Lung microvascular endothelial cell (primary cell): ENCODE results near the gene CUBN. TPM values are rescaled to one million over a fixed set of nuclear protein-coding genes. Genes with fewer than 3 reads are reported as not detected.

ENCODE experiments used
- DNase-seq, 2 donors: peaks; one replicate each; pipeline versions ENCODE4 v3.0.0 to v3.0.0-alpha.2; 2010; ENCODE audit warnings: low read depth in 2 of 2
- total RNA-seq: library from RNA; depleted of rRNA; stranded (reverse); fragments of >200 nt; gene quantifications from 2 replicates; pipeline ENCODE4 v1.2.1, GENCODE V29; 2014

The CUBN gene
- total RNA-seq, 1 donor from 2014 or later: 4.2 TPM

- DNase-seq: no peak
Observed at GRCh38 chr10:17041626-17042520, 87.7 kb downstream of the CUBN start.

DNA sequence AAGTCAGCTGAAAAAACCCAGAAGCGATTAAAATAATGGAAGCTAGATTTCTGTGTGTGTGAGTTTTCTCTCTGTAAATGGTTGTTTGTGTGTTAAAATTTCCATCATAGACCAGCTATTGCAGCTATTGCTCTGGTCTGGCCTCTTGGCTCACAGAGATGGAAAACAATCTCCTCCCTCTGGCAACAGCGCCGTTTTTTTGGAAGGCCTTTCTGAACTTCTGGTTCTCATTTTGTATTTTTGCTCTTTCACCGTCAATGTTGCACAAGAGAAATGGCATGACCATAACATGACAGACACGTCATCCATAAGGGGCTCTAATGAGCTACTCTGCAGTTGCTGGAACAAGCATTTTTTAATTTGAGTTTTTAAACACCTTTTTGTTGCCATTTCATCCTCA lies 91.0 kb downstream of the CUBN start:
- DNase-seq: peak in 1 of 2 donors; percentile 87

- DNase-seq: no peak
Observed at GRCh38 chr10:17037910-17038309, 91.7 kb downstream of the CUBN start.

- no peak for DNase-seq
Observed at GRCh38 chr10:17035446-17035845, 94.2 kb downstream of the CUBN start.

- DNase-seq: peak; percentile 31 to 58
Observed at GRCh38 chr10:17033529-17034260, 95.9 kb downstream of the CUBN start.

DNA sequence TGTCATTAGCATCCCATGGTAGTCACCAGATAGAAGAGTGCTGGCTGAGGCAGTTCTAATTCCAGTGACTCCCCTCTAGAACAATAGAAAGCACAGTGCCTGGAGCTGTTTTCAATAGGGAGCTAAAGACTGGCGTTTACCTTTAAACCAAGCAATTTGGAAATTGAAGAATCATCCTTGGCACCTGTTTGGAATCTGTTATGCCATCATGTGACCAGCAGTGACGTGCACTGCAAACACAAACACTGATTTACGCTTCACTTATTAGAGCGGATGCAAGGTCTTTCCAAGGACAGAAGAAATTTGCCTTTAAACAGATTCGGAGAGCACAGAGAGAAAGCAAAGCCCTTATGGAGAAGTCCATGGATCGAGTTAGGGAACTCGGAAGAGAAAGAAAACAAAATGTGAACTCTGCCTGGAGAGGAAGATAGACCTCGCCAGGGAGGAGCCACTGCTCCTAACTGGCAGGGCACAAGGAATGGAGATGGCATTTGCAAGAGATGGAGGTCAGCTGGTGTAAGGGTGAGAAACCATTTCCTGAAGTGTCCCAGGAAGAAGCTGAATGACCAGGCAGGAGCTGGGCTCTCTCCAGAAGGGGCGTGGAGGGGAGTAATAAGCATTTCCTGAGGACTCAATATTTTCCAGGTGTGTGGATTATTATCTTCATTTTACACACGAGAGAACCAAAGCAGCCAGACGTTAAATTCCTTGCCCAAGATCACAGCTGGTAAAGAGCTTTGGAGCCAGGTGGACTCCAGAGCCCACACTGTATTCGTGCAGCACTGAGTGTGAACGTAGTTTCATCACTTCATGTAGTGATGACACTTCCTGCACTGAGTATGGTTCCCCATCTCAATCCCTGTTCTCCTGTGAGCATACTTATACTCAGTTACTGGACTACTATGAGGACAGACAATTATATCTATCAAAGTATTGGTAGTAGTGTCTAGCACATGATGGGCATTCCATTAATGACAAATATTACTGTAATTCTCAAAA lies 97.7 kb downstream of the CUBN start:
- DNase-seq: no peak

DNA sequence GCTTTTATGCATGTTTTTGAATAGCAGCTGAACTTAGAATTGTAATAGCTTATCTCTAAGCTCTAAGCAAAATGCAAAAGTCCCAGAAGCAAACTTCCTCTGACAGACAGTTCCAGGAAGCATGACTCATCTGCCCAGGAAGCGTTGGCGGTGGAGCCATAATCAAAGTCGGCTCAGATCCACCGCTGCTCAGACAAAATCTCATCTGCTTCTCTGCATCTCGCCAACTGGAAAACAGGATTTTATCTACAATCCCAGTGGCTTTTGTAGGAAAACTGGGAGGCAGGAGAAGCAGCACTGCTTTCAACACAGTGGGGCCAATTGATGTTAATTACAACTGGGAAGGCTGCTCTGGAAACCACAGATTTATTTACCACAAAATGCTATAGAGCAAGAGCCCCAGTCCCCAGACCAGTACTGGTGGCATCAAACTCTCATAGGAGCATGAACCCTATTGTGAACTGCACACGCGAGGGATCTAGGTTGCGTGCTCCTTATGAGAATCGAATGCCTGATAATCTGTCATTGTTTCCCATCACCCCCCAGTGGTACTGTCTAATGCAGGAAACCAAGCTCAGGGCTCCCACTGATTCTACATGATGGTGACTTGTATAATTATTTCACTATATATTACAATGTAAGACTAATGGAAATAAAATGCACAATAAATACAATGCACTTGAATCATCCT lies 99.9 kb downstream of the CUBN start:
- peak; percentile 96 to 97 for DNase-seq

GRCh38 chr10:17029239-17029580 lies 100.4 kb downstream of the CUBN start:
- DNase-seq: no peak

DNA sequence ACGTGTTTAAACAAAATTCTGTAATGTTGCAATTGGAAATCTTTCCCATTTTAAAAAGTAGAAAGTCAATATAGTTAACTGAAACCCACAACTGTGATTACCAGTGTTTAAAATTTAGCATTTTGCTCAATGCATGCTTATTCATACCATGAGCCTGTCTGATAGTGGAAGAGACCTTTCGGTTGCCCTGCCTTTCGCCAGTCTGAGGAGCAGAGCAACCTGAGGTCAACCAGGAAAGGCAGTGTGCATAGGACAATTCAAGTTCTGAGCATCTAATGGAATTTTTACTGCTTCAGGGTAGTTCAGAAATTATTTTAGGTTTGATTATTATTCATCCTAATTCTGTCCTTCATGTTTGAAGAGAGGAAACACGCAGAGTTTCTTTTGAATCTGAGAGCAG lies 100.8 kb downstream of the CUBN start:
- peak; percentile 41 to 49 for DNase-seq

GRCh38 chr10:17026686-17027485 lies 102.7 kb downstream of the CUBN start:
- DNase-seq: peak; percentile 67 to 83

GRCh38 chr10:17025444-17026295 lies 103.9 kb downstream of the CUBN start:
- peak; percentile 89 to 99 for DNase-seq

- no peak for DNase-seq
Observed at GRCh38 chr10:17024461-17024860, 105.2 kb downstream of the CUBN start.

- DNase-seq: peak; percentile 97 to 99
Observed at GRCh38 chr10:17023386-17024298, 106.0 kb downstream of the CUBN start.

DNA sequence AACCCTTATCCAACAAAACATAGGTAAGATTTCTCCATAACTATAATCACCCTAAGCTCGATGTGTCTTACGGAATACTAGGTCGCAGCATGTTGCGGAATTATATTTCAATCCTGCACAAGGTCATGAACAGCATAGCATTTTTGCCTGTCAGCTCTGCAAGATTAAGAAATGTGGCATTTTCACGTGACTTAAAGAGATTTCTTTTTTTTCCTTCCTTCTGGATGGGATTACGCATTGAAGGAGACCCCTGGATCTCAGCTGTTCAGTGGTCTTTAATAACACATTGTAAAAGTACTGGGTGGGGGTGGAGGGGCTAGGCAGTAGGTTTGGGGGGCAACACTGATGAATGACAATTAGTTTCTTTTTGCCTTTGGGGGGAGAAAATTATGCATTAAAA lies 106.7 kb downstream of the CUBN start:
- no peak for DNase-seq

DNA sequence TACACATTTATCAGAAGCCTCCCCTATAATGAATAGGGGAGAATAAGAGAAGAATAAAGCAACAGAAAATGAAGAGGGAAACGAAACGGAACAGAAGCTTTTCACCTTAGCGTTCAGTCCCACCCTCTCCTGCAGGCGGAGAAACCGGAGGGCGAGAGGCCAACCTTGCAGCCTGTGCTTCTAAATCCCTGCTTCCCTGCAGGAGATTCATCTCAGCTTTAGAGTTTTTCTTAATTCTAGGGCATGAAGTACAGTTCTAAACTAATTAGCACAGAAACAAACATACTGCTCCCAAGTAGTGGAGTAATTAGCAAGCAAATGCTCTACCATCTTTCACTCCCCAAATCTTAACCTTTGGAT lies 107.2 kb downstream of the CUBN start:
- DNase-seq: no peak

DNA sequence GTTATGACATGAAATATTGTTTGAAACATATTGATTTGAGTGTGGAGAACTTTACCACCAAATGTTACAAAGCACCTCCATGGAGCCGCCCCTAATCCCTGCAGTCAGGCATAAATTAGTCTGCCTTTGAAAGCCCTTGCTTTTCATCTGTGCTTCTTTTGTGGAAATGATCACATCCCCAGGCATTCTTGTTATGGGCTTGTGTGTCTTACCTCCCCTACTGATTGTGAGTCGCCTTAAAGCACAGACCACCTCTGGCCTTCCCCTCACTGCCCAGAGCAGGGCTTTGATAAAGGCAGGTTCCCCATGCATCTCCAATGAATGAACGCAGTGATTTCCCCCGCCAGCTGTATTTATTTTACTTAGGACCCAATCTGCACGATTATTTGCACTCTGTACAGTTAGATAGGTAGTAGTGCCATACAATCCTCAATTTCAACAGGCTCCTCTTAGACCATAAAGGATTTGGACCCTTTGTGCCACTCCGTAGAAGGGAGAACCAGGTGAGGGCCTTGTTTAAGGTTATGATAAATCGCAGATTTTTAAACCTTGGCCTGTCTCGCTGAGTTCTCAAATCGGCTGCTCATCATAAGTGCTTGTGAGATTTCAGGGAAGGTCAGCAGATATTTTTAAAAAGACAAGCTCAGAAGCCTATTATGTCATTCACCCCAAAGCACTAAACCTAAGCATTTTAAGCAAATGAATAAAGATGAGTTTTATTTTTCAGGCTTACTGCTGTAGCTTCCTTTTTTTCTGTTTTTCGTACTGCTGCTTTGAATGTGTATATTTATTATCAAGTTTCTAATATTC lies 107.8 kb downstream of the CUBN start:
- DNase-seq: no peak

- no peak for DNase-seq
Observed at GRCh38 chr10:17019696-17020095, 109.9 kb downstream of the CUBN start.
